22Rv1 (cell line): ENCODE results near the gene CPZ.

Source experiments
- H3K27ac ChIP-seq: fragments of 450-650 bp; 2 replicates; pipeline ENCODE4 v1.5.1; 2017
- ZFX ChIP-seq: fragments of 450-650 bp; IDR thresholded peaks from 2 replicates; pipeline ENCODE4 v1.6.1; 2017; ENCODE audit warnings: antibody characterized with exemption, borderline replicate concordance
- TF ChIP-seq, protein P1 (sequence below): fragments of 450-650 bp; IDR thresholded peaks from 2 replicates; pipeline ENCODE4 v1.5.1; 2017; ENCODE audit warnings: mild to moderate bottlenecking

The CPZ gene

DNA sequence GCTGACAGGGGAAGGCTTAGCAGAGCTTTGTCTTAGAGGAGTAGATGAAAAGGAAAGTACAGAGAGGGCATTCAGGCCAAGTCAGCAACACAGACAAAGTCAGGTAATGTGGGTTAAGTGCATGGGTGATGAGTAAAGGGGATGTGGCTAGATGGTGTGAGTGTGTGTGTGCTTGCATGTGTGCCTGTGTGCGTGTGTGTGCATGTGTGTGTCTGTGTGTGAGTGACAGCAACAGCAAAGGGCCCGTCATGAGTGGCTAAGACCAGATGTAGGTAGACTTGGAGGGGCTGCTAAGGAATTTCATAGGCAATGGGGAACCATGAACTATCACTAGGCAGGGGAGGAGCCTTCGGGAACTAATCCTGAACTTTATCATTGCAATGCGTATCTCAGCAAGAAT is 14.6 kb upstream of the CPZ start:
- no peak overlapping the region for H3K27ac ChIP-seq
- TF ChIP-seq, protein P1, sequence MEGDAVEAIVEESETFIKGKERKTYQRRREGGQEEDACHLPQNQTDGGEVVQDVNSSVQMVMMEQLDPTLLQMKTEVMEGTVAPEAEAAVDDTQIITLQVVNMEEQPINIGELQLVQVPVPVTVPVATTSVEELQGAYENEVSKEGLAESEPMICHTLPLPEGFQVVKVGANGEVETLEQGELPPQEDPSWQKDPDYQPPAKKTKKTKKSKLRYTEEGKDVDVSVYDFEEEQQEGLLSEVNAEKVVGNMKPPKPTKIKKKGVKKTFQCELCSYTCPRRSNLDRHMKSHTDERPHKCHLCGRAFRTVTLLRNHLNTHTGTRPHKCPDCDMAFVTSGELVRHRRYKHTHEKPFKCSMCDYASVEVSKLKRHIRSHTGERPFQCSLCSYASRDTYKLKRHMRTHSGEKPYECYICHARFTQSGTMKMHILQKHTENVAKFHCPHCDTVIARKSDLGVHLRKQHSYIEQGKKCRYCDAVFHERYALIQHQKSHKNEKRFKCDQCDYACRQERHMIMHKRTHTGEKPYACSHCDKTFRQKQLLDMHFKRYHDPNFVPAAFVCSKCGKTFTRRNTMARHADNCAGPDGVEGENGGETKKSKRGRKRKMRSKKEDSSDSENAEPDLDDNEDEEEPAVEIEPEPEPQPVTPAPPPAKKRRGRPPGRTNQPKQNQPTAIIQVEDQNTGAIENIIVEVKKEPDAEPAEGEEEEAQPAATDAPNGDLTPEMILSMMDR, result no peak
- TF ChIP-seq ZFX, result no peak

DNA sequence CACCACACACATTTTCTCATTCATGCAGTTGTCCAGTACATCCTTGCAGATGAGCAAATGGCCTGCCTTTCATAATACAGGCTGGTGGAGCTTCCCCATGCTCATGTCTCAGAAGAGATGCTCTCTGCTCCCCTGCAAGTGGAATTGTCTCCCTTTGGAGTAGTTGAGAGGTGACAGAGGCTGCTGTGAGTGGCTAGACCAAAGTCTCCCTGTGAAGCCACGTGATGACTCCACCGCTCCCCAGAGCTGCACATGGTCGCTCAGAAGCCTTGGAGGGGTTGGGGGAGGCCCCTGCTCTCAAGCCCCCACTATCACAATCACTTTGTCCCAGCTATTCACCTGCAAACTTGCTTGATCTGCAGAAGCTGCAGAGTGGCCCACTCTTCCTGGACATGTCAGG is 13.8 kb upstream of the CPZ start:
- TF ChIP-seq, protein P1, result no peak
- TF ChIP-seq ZFX, result no peak
- no peak overlapping the region for H3K27ac ChIP-seq

GRCh38 chr4:8579526-8580320 is 12.8 kb upstream of the CPZ start:
- TF ChIP-seq, protein P1, result no peak
- TF ChIP-seq ZFX, result no peak
- no peak overlapping the region for H3K27ac ChIP-seq

- H3K27ac ChIP-seq, result no peak within 1 kb of the TSS
- no peak for TF ChIP-seq ZFX
- TF ChIP-seq, protein P1, result no peak
These were observed 12.1 kb upstream of the CPZ start, which contains the start of gene GPR78 for GRCh38 chr4:8580321-8581093. Gene GPR78, plus strand, starts transcription at chr4:8580392. Its CDS starts 591 bp downstream, at chr4:8580983.

GRCh38 chr4:8581094-8581861 is 11.3 kb upstream of the CPZ start:
- no peak overlapping the region for H3K27ac ChIP-seq
- TF ChIP-seq, protein P1, result no peak
- no peak for TF ChIP-seq ZFX

DNA sequence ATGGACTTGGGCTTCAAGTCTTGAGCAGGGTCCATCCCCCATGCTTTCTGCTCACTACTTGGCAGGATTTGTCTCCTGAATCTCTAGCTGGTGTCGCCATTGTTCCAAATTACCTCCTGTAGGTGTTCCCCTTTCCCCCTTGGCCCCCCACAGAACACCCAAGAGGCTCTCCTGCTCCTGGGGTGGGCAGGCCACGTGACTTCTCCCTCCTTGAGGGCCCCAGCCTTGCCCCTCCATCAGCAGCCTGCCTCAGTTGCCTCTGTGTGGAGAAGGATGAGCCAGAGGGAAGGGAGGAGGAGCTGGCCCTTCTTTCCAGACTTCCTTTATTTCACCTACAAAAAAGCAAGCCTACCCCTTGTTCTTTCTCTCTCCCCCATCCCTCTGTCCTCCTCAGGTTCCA is 10.5 kb upstream of the CPZ start:
- no peak for TF ChIP-seq ZFX
- TF ChIP-seq, protein P1, result no peak
- no peak overlapping the region for H3K27ac ChIP-seq
